GM18526 (cell line): ENCODE results near the gene OLIG1.

ENCODE experiments used
- POLR2A ChIP-seq: IDR thresholded peaks from 3 replicates; pipeline ENCODE4 v1.6.1; 2011; ENCODE audit not compliant: insufficient read length; ENCODE audit errors: extremely low read depth

Gene OLIG1

DNA sequence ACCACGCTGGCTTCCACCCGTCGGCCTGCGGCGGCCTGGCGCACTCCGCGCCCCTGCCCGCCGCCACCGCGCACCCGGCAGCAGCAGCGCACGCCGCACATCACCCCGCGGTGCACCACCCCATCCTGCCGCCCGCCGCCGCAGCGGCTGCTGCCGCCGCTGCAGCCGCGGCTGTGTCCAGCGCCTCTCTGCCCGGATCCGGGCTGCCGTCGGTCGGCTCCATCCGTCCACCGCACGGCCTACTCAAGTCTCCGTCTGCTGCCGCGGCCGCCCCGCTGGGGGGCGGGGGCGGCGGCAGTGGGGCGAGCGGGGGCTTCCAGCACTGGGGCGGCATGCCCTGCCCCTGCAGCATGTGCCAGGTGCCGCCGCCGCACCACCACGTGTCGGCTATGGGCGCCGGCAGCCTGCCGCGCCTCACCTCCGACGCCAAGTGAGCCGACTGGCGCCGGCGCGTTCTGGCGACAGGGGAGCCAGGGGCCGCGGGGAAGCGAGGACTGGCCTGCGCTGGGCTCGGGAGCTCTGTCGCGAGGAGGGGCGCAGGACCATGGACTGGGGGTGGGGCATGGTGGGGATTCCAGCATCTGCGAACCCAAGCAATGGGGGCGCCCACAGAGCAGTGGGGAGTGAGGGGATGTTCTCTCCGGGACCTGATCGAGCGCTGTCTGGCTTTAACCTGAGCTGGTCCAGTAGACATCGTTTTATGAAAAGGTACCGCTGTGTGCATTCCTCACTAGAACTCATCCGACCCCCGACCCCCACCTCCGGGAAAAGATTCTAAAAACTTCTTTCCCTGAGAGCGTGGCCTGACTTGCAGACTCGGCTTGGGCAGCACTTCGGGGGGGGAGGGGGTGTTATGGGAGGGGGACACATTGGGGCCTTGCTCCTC, 42.3 kb upstream of the OLIG1 start:
- no peak for TF ChIP-seq POLR2A

DNA sequence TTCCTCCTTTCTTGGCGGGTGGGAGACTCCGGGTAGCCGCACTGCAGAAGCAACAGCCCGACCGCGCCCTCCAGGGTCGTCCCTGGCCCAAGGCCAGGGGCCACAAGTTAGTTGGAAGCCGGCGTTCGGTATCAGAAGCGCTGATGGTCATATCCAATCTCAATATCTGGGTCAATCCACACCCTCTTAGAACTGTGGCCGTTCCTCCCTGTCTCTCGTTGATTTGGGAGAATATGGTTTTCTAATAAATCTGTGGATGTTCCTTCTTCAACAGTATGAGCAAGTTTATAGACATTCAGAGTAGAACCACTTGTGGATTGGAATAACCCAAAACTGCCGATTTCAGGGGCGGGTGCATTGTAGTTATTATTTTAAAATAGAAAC, 41.7 kb upstream of the OLIG1 start:
- no peak for TF ChIP-seq POLR2A

DNA sequence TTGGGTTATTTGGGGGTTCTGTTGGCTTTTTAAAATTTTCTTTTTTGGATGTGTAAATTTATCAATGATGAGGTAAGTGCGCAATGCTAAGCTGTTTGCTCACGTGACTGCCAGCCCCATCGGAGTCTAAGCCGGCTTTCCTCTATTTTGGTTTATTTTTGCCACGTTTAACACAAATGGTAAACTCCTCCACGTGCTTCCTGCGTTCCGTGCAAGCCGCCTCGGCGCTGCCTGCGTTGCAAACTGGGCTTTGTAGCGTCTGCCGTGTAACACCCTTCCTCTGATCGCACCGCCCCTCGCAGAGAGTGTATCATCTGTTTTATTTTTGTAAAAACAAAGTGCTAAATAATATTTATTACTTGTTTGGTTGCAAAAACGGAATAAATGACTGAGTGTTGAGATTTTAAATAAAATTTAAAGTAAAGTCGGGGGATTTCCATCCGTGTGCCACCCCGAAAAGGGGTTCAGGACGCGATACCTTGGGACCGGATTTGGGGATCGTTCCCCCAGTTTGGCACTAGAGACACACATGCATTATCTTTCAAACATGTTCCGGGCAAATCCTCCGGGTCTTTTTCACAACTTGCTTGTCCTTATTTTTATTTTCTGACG, 41.1 kb upstream of the OLIG1 start:
- TF ChIP-seq POLR2A = no peak

DNA sequence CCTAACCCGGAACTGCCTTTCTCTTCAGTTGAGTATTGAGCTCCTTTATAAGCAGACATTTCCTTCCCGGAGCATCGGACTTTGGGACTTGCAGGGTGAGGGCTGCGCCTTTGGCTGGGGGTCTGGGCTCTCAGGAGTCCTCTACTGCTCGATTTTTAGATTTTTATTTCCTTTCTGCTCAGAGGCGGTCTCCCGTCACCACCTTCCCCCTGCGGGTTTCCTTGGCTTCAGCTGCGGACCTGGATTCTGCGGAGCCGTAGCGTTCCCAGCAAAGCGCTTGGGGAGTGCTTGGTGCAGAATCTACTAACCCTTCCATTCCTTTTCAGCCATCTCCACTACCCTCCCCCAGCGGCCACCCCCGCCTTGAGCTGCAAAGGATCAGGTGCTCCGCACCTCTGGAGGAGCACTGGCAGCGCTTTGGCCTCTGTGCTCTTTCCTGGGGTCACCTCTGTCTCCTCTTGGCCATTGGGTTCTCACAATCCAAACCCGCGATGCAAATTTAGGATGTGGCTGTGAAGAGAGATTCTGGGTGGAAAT, 40.5 kb upstream of the OLIG1 start:
- no peak for TF ChIP-seq POLR2A

DNA sequence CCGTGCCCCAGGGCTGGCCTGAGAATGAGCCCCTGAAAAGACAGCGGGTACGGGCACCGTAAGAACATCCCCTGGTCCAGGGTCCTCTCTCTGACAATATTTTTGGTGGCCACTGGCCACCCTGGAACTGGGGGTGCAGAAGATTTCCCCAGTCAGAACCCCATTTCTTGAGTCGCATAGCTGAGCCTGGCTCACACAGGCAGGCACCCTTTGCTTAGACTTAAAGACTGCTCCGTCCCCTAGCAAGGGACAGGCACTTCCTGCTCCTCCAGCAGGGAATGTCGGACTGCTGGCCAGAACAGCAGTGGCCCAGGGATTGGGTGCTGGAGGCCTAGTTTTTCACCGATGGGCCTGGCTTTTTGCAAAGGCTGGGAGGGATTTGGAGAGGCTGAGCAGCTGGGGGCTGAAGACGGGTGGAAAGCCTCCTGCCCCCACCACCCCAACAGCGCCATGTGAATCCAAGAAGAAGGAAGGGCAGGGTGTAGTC, 39.9 kb upstream of the OLIG1 start:
- no peak for TF ChIP-seq POLR2A

DNA sequence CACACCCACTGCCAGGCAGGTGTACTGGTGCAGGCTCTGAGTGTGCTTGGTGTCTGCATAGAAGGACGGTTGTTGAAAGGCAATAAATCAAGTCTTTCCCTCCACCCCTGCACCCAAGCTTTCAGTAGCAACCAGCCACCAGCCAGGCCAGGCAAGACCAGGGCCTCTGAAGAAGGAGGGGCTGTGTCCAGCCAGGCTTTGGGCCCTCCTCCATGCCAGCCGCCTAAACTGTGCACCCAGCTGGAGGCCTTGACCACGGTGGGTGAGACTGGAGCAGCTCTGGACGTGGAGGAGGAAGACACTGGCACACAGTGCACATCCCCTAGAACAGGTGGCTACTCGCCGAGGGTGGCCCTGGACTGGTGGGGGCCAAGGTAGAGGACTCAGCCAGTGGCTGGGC, 39.3 kb upstream of the OLIG1 start:
- no peak for TF ChIP-seq POLR2A

DNA sequence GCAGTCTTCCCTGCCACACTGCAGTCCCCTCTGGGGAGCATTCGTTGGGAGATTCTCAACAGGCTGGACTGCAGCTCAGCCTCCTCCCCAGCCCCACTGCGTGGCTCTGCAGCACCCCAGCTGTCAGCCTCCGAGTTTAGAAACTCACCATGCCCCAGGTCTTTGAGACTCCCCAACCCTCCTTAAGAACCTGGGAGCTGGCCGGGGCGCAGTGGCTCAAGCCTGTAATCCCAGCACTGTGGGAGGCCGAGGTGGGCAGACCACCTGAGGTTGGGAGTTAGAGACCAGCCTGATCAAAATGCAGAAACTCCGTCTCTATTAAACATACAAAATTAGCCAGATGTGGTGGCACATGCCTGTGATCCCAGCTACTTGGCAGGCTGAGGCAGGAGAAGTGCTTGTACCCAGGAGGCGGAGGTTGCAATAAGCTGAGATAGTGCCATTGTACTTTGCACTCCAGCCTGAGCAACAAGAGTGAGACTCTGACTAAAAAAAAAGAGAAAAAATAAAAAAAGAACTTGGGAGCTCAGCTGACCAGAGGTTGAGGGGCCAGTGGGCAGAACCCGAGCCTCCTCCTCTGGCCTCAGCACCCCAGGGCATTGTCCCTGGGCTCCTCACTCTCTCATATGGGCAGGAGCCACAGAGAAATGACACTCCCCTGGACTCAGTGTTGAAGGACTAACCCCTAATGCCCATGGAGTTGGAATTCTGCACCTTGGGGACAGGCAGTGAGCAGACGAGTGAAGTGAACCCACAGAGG, 38.6 kb upstream of the OLIG1 start:
- no peak for TF ChIP-seq POLR2A

DNA sequence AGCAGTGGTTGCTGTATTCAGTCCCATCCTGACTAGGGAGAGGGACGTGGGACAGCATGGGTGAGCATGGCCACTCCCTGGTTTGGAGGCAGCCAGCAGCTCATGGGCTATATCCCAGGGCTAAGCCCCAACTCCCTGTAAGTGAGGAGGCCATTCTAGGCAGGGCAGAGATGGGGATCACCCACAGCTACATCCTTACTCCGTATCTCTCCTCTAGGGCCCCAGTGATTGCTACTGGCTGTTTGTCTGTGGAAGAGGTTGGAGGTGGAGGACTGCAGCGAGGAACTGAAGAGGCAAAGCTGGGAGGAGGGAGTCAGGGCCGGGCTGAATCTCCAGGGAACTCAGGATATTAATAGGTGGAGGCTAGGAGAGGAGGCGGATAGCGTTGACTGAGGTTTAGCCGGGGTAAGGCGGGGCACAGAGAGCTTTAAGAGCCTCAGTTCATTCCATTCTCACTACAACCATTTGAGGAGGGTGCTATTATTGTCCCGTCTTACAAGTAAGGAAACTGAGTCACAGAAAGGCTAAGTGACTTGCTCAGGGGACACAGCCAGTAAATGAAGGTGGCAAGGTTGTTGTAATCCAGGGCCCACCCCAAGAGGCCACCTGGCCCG, 37.4 kb upstream of the OLIG1 start:
- no peak for TF ChIP-seq POLR2A

DNA sequence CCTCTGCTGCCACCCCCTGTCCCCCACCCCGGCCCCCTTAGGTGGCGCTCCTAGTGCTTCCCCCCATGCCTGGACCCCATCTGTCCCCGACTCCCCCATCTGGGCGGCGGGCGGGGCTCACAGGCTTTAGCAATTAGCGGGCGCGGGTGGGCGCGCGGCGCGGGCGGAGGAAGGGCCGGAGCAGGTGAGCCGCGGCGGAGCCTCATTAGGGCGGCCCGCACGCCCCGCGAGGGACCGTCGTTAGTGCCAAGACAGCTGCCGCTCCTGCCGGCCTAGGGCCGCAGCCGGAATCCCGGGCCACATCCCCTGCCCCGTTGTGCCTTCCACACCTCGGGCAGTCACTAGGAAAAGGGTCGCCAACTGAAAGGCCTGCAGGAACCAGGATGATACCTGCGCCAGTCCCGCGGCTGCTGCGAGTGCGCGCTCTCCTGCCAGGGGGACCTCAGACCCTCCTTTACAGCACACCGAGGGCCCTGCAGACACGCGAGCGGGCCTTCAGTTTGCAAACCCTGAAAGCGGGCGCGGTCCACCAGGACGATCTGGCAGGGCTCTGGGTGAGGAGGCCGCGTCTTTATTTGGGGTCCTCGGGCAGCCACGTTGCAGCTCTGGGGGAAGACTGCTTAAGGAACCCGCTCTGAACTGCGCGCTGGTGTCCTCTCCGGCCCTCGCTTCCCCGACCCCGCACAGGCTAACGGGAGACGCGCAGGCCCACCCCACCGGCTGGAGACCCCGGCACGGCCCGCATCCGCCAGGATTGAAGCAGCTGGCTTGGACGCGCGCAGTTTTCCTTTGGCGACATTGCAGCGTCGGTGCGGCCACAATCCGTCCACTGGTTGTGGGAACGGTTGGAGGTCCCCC, 36.6 kb upstream of the OLIG1 start:
- TF ChIP-seq POLR2A = no peak

DNA sequence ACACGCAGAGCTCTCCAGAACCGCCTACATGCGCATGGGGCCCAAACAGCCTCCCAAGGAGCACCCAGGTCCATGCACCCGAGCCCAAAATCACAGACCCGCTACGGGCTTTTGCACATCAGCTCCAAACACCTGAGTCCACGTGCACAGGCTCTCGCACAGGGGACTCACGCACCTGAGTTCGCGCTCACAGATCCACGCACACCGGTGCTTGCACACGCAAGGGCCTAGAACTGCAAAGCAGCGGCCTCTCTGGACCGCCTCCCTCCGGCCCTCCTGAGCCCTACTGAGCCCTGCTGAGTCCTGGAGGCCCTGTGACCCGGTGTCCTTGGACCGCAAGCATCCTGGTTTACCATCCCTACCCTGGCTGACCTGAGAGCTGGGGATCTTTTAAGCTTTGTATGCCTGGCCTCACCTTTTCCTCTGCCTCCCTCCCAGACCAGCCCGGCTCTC, 36.0 kb upstream of the OLIG1 start:
- no peak for TF ChIP-seq POLR2A

DNA sequence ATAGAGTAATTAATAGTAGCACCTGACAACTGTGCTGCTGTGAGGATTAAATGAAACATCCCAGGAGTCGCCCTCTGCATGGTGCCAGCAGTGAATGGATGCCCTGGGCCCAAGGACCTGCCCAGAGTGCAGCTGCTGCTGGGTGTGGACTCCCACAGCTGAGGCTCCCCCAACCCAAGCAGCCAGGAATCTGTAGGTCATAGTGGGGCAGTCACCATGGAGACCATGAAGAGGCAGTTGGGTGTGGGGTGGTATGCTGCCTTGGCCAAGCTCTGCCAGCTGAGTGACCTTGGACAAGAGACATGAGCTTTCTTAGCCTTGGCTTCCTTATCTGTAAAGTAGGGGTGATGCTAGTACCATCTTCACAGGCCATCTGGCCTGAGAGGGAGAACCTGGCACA, 34.8 kb upstream of the OLIG1 start:
- no peak for TF ChIP-seq POLR2A

DNA sequence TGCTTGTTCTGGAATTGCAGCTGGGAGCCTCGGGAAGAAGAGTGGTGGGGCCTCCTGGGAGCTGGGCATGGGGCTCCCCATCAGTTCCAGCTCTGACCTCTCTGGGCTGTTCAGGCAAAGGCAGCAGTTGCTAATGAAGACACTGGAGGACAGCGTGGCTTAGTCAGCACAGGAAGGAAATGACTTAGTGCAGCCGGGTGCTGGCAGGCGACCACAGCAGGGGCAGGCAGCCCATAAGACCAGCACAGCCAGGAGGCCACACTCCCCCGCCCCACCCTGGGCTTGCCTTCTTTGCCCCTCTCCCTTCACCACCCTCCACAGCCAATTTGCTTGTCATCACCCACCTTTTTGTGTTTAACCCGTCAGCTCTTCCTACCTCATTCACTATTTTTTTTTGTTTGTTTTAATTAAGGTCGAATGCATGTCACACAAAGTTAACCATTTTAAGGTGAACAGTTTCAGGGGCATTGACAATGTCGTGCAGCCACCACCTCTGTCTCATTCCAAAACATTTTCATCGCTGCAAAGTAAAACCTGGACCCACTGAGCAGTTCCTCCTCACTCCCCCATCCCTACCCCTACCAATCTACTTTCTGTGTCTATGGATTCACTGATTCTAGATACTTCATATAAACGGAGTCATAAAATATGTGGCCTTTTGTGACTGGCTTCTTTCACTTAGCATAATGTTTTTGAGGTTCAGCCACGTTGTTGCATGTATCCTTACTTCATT, 33.3 kb upstream of the OLIG1 start:
- TF ChIP-seq POLR2A = no peak

DNA sequence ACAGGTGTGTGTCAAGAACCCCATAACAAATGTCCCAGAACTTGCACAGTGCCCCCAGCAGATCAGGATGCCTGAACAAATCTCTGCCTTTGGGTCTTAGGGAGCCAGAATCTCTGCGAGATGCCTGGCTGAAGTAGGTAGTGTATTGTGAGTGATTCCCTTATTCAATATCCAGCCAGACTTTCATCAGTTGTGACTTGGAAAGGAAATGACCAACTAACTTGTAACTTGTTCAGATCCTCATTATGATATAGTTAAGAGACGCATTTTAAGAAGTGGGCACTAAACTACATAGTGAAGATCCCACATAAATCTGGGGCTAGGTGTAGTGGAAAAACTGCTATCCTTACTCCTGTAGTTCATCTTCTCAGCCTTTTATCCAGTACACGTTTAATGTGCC, 32.4 kb upstream of the OLIG1 start:
- TF ChIP-seq POLR2A = no peak
